GM19025 (cell line): ENCODE data around the gene RNGTT.

Source experiments
- ATAC-seq: cut with Tn5 transposase; IDR thresholded peaks from one replicate; pipeline ENCODE4 v1.9.1; 2021; ENCODE audit warnings: mild to moderate bottlenecking, low read depth, moderate library complexity; ENCODE audit not compliant: unreplicated experiment

RNGTT gene

DNA sequence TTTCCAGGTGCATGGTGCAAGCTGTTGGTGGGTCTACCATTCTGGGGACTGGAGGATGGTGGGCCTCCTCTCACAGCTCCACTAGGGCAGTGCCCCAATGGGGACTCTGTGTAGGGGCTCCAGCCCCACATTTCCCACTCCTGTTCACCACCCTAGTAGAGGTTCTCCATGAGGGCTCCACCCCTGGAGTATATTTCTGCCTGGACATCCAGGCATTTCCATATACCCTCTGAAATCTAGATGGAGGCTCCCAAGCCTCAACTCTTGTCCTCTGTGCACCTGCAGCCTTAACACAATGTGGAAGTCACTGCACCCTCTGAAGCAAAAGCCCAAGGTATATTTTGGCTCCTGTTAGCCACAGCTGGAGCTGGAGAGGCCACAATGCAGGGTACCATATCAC lies 393.5 kb downstream of the RNGTT start:
- no peak for ATAC-seq

DNA sequence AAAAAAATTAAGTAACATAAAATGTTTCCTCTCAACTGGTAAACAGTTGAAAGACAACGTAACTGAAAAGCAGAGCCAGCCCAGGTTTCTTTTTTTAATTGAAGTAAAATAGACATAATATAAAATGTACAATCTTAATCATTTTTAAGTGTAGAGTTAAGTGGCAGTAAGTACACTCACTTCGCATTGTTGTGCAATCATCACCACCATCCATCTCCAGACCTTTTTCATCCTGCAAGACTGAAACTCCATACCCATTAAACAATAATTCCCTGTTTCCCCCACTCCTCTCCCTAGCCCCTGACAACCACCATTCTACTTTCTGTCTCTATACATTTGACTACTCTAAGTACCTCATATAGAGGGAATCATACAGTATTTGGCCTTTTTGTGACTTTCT lies 395.7 kb downstream of the RNGTT start:
- ATAC-seq: no peak

DNA sequence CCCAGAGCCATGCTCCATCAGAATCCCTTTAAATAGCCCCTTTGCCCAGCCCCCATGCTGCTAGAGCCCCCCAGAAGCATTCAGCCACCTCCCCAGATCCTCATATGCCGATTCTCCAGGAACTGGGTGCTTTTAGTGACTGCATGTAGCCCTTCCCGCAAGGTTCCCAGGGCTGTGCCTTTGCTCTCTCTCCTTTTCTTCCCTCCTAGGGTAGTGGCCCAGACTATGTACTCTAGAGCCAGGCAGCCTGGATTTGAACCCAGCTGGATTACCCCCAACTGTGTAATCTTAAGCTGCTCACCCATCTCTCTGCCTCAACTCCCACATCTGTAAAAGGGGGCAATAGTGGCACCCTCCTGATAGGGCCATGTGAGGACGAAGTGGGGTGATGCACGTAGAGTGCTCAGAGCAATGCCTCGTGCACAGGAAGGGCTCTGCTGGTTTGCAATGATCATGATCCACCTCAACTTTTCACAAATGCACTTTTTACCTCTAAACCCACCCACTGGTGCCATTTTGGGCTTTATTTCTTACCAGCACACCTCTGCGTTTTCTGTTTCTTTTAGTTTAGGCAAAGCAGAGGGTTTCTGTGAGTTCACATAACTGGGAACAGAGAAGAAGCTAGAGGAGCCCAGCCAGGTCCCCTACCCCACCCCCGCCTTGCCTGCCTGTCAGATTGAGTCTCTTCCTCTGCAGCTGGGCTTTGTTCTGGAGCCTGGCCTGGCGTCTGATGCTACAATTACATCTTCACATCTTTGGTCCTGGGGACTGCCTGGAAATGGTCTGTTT lies 396.5 kb downstream of the RNGTT start:
- peak; percentile 67 for ATAC-seq

DNA sequence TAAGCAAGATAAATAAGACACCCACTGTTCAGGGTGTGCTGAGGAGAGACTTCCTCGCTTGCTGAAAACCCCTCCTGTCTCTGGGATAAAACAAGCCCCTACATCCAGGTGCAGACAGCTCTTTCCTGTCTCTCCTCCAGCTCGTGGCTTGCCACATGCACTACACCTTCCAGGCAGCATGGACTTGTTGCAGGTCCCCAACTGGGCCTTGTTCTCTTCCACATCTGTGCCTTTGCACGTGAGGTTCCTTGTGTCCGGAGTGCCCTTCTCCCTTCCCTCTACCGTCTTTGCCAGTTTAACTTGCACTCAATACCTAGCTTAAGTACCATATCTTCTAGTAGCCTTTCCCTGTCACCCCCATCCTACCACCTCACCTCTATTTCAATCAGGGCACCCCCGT lies 397.6 kb downstream of the RNGTT start:
- no peak for ATAC-seq

DNA sequence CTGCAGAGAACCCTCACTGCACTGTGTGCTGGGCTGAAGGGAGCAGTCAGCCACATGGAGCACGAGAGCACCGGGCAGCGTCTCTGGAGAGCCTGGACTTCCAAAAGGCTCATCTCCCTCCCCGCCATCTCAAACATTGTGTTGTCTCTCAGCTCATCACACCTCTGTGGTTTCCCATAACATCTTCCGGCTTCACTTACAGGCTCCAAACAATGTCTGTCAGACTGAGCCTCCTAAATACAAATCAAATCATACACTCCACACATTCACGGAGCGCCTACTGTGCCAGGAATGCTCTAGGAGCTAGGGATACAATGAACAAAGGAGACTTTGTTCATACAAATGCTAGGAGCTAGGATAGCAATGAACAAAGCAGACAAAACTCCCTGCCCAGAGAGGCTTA lies 398.0 kb downstream of the RNGTT start:
- ATAC-seq: no peak

DNA sequence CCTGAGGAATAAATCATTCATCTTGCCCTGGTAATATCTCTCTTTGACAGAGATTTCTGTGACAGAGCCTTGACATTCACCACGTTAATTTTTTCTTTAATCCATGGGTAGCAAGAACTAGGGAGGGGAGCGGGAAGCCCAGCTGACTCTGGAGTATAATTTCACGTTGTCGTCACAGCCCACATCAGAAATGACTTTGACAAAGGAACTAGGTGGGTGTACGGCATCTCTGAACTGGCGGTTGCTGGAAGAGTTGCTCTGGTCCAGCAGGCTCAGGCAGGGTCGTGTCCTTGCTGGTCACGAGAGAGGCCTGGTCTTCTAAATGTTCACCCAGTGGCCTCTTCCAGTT lies 400.2 kb downstream of the RNGTT start:
- no peak for ATAC-seq

DNA sequence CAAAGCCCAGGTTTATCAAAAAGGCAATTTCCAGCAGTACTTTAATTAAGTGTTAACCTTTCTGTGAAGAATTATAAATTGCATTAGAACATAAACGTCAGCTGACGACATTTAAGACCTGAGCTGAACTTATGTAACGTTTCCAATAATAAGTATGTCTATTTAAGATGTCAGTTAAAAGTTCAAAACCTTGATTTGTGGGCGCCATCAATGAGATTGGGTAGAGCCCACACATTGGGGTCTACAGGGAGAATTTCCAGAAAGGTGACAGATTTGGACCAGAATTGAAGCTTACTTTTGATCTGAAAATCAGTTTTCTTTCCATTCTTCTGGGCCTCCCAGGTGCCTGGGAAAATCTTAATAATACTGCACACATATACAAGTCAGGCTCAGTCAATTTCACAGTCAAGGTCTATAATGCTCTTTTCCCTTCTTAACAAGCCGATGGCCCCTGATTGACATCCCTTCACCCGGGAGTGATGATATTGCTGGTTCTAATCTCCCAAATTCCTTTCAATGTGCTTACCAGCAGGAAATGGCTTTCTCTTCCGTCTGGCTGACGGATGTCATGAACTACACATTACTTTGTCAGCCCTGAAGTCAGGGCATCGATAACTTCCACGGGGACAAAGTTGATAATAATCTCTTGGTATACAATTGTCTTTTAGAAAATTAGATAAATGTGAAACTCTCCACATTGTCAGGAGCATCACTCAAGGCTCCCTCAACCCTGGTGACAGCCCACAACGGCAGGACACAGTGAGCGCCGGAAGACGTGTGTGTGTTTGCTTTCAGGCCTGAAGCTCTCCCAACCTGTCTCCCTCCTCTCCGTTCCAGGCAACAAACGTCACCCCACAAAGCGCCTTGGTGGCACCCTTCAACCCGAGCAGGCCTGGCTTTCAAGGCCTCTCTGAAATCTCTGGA lies 400.8 kb downstream of the RNGTT start:
- no peak for ATAC-seq

DNA sequence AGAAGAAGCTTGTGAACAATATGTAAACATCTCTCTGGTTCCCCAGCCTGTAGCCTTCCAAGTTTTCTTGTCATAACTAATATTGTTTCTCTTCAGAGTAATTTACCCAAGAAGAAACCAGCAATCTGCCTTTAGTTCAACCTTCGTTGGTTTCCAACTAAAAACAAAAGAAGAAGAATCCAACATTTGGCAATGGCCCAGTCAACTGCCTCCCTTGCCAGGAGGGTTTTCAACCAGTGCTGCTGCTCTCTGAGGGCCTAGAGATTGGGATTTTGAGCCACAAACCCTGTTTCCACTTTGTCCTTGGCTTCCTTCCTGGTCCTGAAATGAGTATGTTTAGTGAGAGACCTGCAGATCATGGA lies 401.5 kb downstream of the RNGTT start:
- no peak for ATAC-seq

DNA sequence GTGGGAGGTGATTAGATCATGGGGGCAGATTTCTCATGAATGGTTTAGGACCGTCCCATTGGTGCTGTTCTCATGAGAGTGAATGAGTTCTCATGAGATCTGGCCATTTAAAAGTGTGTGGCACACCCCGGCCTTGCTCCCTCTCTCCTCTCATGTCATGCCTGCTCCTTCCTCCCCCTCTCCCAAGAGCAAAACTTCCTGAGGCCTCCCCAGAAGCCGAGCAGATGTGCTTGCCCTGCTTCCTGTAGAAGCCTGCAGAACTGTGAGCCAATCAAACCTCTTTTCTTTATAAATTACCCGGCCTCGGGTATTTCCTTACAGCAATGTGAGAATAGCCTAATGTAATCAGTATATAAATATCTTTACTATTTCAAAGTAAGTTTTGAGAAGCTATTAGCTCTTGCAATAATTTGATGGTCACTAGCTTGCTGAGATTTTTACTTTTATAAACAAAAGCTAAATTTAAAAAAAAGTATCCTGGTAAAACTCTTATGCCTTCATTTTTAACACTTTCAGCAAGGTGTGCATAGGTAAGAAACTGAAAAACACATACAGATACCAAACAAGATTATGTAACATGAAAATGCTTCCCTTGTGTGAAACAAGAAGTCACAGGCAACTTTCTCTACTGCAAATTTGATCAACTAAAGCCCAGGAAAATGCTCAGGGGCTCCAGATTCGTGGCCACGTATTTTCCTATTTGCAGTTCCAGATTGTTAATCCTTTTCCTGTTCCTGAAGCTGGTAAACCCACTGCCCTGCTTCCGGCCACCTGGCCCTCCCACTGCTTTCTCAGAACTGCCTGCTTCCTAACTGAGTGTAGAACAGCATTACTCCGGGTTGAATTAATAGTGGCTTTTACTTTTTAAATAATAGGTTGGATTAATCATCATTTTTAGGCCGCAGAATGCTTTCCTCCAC lies 402.1 kb downstream of the RNGTT start:
- ATAC-seq: no peak
